ENCODE results near the gene C16orf87.

- no peak for TF ChIP-seq GABPA (IDR thresholded peaks at IDR 0.05 in 1 of 2, conservative IDR thresholded peaks at IDR 0.05 in 1 of 2)
- no peak for TF ChIP-seq CTCF (IDR thresholded peaks at IDR 0.05; ENCODE audit: low read depth, low read length, missing input control)
- TF ChIP-seq MAX (IDR thresholded peaks at IDR 0.05): no peak
- TF ChIP-seq JUND (IDR thresholded peaks at IDR 0.05): no peak
- peak; percentile 15 for TF ChIP-seq REST (IDR thresholded peaks at IDR 0.05)
- TF ChIP-seq TAF1 (conservative IDR thresholded peaks at IDR 0.05): no peak
- no peak for TF ChIP-seq RAD21 (IDR thresholded peaks at IDR 0.05)
- TF ChIP-seq RXRA (IDR thresholded peaks at IDR 0.05): no peak
- no peak for TF ChIP-seq ATF3 (IDR thresholded peaks at IDR 0.05)
- TF ChIP-seq HNF4G (IDR thresholded peaks at IDR 0.05): no peak
- no peak for TF ChIP-seq YY1 (IDR thresholded peaks at IDR 0.05)
Measured at GRCh38 chr16:46789499-46790414, 41.2 kb downstream of the C16orf87 start.
